SK-N-SH treated with all-trans-retinoic acid at 6 μM for 48 hours (cell line): ENCODE results near the gene KRT4.

Source experiments
- ATAC-seq: fragments of 200-7000 bp; cut with Tn5 transposase; 3 replicates; pipeline ENCODE4 v1.9.1; 2020; ENCODE audit warnings: mild to moderate bottlenecking, moderate library complexity
- ARNTL ChIP-seq: fragments of 450-650 bp; formaldehyde crosslinking; IDR thresholded peaks from 2 replicates; pipeline ENCODE4 v1.5.0; 2020; ENCODE audit warnings: low read depth, mild to moderate bottlenecking, moderate library complexity, borderline replicate concordance
- BACH2 ChIP-seq: fragments of 250-450 bp; sonication (Bioruptor Pico); IDR thresholded peaks from 2 replicates; pipeline ENCODE4 v1.9.0; 2021; ENCODE audit warnings: mild to moderate bottlenecking, borderline replicate concordance
- CSDC2 ChIP-seq: fragments of 250-450 bp; sonication (Bioruptor Pico); IDR thresholded peaks from 2 replicates; pipeline ENCODE4 v1.5.0; 2020; ENCODE audit warnings: mild to moderate bottlenecking, moderate library complexity
- CSRNP3 ChIP-seq: fragments of 250-450 bp; sonication (Bioruptor Pico); IDR thresholded peaks from 2 replicates; pipeline ENCODE4 v1.5.1; 2021; ENCODE audit warnings: mild to moderate bottlenecking, moderate library complexity
- ISL1 ChIP-seq: fragments of 250-450 bp; sonication (Bioruptor Pico); IDR thresholded peaks from 2 replicates; pipeline ENCODE4 v2.1.2; 2022; ENCODE audit warnings: mild to moderate bottlenecking, moderate library complexity
- OSR1 ChIP-seq: fragments of 250-450 bp; sonication (Bioruptor Pico); IDR thresholded peaks from 2 replicates; pipeline ENCODE4 v1.8.0; 2022; ENCODE audit warnings: moderate library complexity, mild to moderate bottlenecking, inconsistent platforms
- PPARA ChIP-seq: fragments of 250-450 bp; sonication (Bioruptor Pico); IDR thresholded peaks from 2 replicates; pipeline ENCODE4 v1.5.0; 2020; ENCODE audit warnings: mild to moderate bottlenecking, borderline replicate concordance
- RARB ChIP-seq: fragments of 250-450 bp; sonication (Bioruptor Pico); IDR thresholded peaks from 2 replicates; pipeline ENCODE4 v1.8.0; 2021; ENCODE audit warnings: mild to moderate bottlenecking, moderate library complexity
- SNAI2 ChIP-seq: fragments of 250-450 bp; sonication (Bioruptor Pico); IDR thresholded peaks from 2 replicates; pipeline ENCODE4 v1.5.0; 2020; ENCODE audit warnings: mild to moderate bottlenecking, moderate library complexity
- TCF4 ChIP-seq: fragments of 250-450 bp; sonication (Bioruptor Pico); IDR thresholded peaks from 2 replicates; pipeline ENCODE4 v1.8.0; 2021; ENCODE audit warnings: mild to moderate bottlenecking, moderate library complexity, borderline replicate concordance
- TOX ChIP-seq: fragments of 250-450 bp; sonication (Bioruptor Pico); IDR thresholded peaks from 2 replicates; pipeline ENCODE4 v1.8.0; 2021; ENCODE audit warnings: mild to moderate bottlenecking, moderate library complexity, borderline replicate concordance
- ZC3H10 ChIP-seq: fragments of 250-450 bp; sonication (Bioruptor Pico); IDR thresholded peaks from 2 replicates; pipeline ENCODE4 v1.5.1; 2021; ENCODE audit warnings: mild to moderate bottlenecking, moderate library complexity
- ZFP3 ChIP-seq: fragments of 250-450 bp; sonication (Bioruptor Pico); IDR thresholded peaks from 2 replicates; pipeline ENCODE4 v1.5.0; 2020; ENCODE audit warnings: mild to moderate bottlenecking, moderate library complexity
- ZFP30 ChIP-seq: fragments of 450-650 bp; formaldehyde crosslinking; IDR thresholded peaks from 2 replicates; pipeline ENCODE4 v1.5.0; 2022; ENCODE audit warnings: mild to moderate bottlenecking, moderate library complexity
- ZNF565 ChIP-seq: fragments of 450-650 bp; formaldehyde crosslinking; conservative IDR thresholded peaks from 2 replicates; pipeline ENCODE4 v1.5.0; 2020; ENCODE audit warnings: low read depth, mild to moderate bottlenecking, moderate library complexity
- ZNF70 ChIP-seq: fragments of 450-650 bp; formaldehyde crosslinking; IDR thresholded peaks from 2 replicates; pipeline ENCODE4 v1.5.0; 2020; ENCODE audit warnings: mild to moderate bottlenecking, moderate library complexity
- ZNF8 ChIP-seq: fragments of 450-650 bp; formaldehyde crosslinking; IDR thresholded peaks from 2 replicates; pipeline ENCODE4 v1.5.0; 2020; ENCODE audit warnings: mild to moderate bottlenecking, moderate library complexity
- TF ChIP-seq, protein P1 (sequence below): fragments of 250-450 bp; sonication (Bioruptor Pico); IDR thresholded peaks from 2 replicates; pipeline ENCODE4 v1.5.1; 2020; ENCODE audit warnings: low read depth, mild to moderate bottlenecking, moderate library complexity
- TF ChIP-seq, protein P2 (sequence below): fragments of 250-450 bp; sonication (Bioruptor Pico); IDR thresholded peaks from 2 replicates; pipeline ENCODE4 v1.8.0; 2020; ENCODE audit warnings: mild to moderate bottlenecking, moderate library complexity, borderline replicate concordance
- TF ChIP-seq, protein P3 (sequence below): fragments of 250-450 bp; sonication (Bioruptor Pico); IDR thresholded peaks from 2 replicates; pipeline ENCODE4 v1.8.0; 2021; ENCODE audit warnings: low read depth, mild to moderate bottlenecking, moderate library complexity, borderline replicate concordance
- TF ChIP-seq, protein P4 (sequence below): fragments of 250-450 bp; sonication (Bioruptor Pico); IDR thresholded peaks from 2 replicates; pipeline ENCODE4 v1.5.0; 2020; ENCODE audit warnings: mild to moderate bottlenecking, moderate library complexity

The KRT4 gene

GRCh38 chr12:52802442-52802841, 11.5 kb downstream of the KRT4 start:
- ATAC-seq = no peak

DNA sequence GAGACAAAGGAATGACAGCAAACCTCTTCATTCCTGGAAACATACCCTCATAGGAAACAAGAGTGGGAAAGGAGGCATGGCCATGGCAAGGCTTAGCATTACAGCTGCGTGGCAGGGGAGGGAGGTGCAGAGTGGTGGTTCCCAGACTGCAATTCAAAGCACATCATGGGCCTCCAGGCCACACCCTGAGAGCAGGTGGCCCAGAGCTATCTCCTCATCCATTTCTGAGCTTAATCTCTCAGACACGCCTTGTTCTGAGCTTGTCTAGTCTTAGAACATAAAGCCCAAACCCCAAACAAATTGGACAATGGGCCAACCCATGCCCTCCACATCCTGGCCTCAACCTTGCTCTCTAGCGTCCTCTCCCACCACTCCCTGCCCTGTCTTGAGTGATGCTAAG, 12.1 kb downstream of the KRT4 start:
- ATAC-seq = no peak
- TF ChIP-seq, protein P1, sequence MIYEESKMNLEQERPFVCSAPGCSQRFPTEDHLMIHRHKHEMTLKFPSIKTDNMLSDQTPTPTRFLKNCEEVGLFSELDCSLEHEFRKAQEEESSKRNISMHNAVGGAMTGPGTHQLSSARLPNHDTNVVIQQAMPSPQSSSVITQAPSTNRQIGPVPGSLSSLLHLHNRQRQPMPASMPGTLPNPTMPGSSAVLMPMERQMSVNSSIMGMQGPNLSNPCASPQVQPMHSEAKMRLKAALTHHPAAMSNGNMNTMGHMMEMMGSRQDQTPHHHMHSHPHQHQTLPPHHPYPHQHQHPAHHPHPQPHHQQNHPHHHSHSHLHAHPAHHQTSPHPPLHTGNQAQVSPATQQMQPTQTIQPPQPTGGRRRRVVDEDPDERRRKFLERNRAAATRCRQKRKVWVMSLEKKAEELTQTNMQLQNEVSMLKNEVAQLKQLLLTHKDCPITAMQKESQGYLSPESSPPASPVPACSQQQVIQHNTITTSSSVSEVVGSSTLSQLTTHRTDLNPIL (CRISPR knock-in tag) = no peak
- TF ChIP-seq RARB (CRISPR knock-in tag) (no peak), ARNTL (CRISPR knock-in tag) (no peak), PPARA (CRISPR knock-in tag) (no peak), ZNF8 (CRISPR knock-in tag) (no peak), CSDC2 (CRISPR knock-in tag) (no peak), ZNF70 (CRISPR knock-in tag) (no peak), TOX (CRISPR knock-in tag) (no peak), TCF4 (CRISPR knock-in tag) (no peak), ZFP30 (CRISPR knock-in tag) (no peak), SNAI2 (CRISPR knock-in tag) (no peak), ISL1 (CRISPR knock-in tag) (no peak)
- TF ChIP-seq, protein P2, sequence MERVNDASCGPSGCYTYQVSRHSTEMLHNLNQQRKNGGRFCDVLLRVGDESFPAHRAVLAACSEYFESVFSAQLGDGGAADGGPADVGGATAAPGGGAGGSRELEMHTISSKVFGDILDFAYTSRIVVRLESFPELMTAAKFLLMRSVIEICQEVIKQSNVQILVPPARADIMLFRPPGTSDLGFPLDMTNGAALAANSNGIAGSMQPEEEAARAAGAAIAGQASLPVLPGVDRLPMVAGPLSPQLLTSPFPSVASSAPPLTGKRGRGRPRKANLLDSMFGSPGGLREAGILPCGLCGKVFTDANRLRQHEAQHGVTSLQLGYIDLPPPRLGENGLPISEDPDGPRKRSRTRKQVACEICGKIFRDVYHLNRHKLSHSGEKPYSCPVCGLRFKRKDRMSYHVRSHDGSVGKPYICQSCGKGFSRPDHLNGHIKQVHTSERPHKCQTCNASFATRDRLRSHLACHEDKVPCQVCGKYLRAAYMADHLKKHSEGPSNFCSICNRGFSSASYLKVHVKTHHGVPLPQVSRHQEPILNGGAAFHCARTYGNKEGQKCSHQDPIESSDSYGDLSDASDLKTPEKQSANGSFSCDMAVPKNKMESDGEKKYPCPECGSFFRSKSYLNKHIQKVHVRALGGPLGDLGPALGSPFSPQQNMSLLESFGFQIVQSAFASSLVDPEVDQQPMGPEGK = no peak

More at GRCh38 chr12:52802442-52802841, 11.5 kb downstream of the KRT4 start:
- TF ChIP-seq CSRNP3 (CRISPR knock-in tag) = no peak
- TF ChIP-seq, protein P3, sequence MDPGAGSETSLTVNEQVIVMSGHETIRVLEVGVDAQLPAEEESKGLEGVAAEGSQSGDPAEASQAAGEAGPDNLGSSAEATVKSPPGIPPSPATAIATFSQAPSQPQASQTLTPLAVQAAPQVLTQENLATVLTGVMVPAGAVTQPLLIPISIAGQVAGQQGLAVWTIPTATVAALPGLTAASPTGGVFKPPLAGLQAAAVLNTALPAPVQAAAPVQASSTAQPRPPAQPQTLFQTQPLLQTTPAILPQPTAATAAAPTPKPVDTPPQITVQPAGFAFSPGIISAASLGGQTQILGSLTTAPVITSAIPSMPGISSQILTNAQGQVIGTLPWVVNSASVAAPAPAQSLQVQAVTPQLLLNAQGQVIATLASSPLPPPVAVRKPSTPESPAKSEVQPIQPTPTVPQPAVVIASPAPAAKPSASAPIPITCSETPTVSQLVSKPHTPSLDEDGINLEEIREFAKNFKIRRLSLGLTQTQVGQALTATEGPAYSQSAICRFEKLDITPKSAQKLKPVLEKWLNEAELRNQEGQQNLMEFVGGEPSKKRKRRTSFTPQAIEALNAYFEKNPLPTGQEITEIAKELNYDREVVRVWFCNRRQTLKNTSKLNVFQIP (CRISPR knock-in tag) = no peak
- no peak for TF ChIP-seq ARNTL (CRISPR knock-in tag)
- TF ChIP-seq, protein P2 = no peak
- no peak for TF ChIP-seq ZC3H10
- no peak for TF ChIP-seq TOX (CRISPR knock-in tag)
- no peak for TF ChIP-seq ZNF70 (CRISPR knock-in tag)
- TF ChIP-seq OSR1 (CRISPR knock-in tag) = no peak
- no peak for TF ChIP-seq BACH2 (CRISPR knock-in tag)
- TF ChIP-seq, protein P4, sequence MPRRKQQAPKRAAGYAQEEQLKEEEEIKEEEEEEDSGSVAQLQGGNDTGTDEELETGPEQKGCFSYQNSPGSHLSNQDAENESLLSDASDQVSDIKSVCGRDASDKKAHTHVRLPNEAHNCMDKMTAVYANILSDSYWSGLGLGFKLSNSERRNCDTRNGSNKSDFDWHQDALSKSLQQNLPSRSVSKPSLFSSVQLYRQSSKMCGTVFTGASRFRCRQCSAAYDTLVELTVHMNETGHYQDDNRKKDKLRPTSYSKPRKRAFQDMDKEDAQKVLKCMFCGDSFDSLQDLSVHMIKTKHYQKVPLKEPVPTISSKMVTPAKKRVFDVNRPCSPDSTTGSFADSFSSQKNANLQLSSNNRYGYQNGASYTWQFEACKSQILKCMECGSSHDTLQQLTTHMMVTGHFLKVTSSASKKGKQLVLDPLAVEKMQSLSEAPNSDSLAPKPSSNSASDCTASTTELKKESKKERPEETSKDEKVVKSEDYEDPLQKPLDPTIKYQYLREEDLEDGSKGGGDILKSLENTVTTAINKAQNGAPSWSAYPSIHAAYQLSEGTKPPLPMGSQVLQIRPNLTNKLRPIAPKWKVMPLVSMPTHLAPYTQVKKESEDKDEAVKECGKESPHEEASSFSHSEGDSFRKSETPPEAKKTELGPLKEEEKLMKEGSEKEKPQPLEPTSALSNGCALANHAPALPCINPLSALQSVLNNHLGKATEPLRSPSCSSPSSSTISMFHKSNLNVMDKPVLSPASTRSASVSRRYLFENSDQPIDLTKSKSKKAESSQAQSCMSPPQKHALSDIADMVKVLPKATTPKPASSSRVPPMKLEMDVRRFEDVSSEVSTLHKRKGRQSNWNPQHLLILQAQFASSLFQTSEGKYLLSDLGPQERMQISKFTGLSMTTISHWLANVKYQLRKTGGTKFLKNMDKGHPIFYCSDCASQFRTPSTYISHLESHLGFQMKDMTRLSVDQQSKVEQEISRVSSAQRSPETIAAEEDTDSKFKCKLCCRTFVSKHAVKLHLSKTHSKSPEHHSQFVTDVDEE (CRISPR knock-in tag) = no peak
- no peak for TF ChIP-seq PPARA (CRISPR knock-in tag)
- no peak for TF ChIP-seq SNAI2 (CRISPR knock-in tag)
- TF ChIP-seq ZNF8 (CRISPR knock-in tag) = no peak
- no peak for TF ChIP-seq RARB (CRISPR knock-in tag)
- no peak for TF ChIP-seq ZFP3 (CRISPR knock-in tag)
- TF ChIP-seq, protein P1 (CRISPR knock-in tag) = no peak
- TF ChIP-seq ZFP30 (CRISPR knock-in tag) = no peak
- TF ChIP-seq ZNF565 (CRISPR knock-in tag) = no peak
- no peak for TF ChIP-seq TCF4 (CRISPR knock-in tag)
